ENCODE data around the gene CCDC92B.
"Not testable (repeated sequence)": the region's sequence is repeated elsewhere in the genome, so short reads cannot be mapped to it uniquely, and the experiment has no call there.

CCDC92B gene

GRCh38 chr17:2795441-2796163 lies 46.1 kb upstream of the CCDC92B start:
- H3K27ac ChIP-seq = no peak overlapping the region
- TF ChIP-seq ZFX (IDR thresholded peaks at IDR 0.05; ENCODE audit: borderline replicate concordance) (no peak), CTCF (IDR thresholded peaks at IDR 0.05) (no peak)

- TF ChIP-seq ZFX (IDR thresholded peaks at IDR 0.05; ENCODE audit: borderline replicate concordance) = no peak
- no peak overlapping the region for H3K27ac ChIP-seq
These were observed 44.8 kb upstream of the CCDC92B start for GRCh38 chr17:2794111-2794803.

GRCh38 chr17:2792366-2793169 lies 43.1 kb upstream of the CCDC92B start:
- TF ChIP-seq CTCF (IDR thresholded peaks at IDR 0.05) = no peak
- no peak overlapping the region for H3K27ac ChIP-seq

GRCh38 chr17:2789700-2790099 lies 40.2 kb upstream of the CCDC92B start:
- TF ChIP-seq ZFX (IDR thresholded peaks at IDR 0.05; ENCODE audit: borderline replicate concordance) (no peak), CTCF (IDR thresholded peaks at IDR 0.05) (no peak)
- H3K27ac ChIP-seq = no peak overlapping the region

- TF ChIP-seq ZFX (IDR thresholded peaks at IDR 0.05; ENCODE audit: borderline replicate concordance) (no peak), CTCF (IDR thresholded peaks at IDR 0.05) (peak; percentile 97)
- no peak overlapping the region for H3K27ac ChIP-seq
These were observed 36.9 kb upstream of the CCDC92B start for GRCh38 chr17:2786176-2786881.

GRCh38 chr17:2785376-2785775 lies 35.9 kb upstream of the CCDC92B start:
- H3K27ac ChIP-seq = not testable (repeated sequence)

GRCh38 chr17:2784864-2785263 lies 35.4 kb upstream of the CCDC92B start:
- TF ChIP-seq ZFX (IDR thresholded peaks at IDR 0.05; ENCODE audit: borderline replicate concordance) (no peak), CTCF (IDR thresholded peaks at IDR 0.05) (no peak)

More at GRCh38 chr17:2784864-2785263, 35.4 kb upstream of the CCDC92B start:
- H3K27ac ChIP-seq = no peak overlapping the region

All from 22Rv1 (cell line).